Ishikawa (cell line): ENCODE data around the gene CNTN1.
A peak's percentile ranks its signal among the peaks of the same experiment; 100 is the strongest.

Experiments
- CEBPB ChIP-seq: IDR thresholded peaks from 2 replicates; pipeline ENCODE4 v1.6.1; 2012
- CREB1 ChIP-seq: IDR thresholded peaks from 2 replicates; pipeline ENCODE4 v1.6.1; 2012; ENCODE audit warnings: low read depth
- EGR1 ChIP-seq: IDR thresholded peaks from 2 replicates; pipeline ENCODE4 v1.6.1; 2012
- EP300 ChIP-seq: IDR thresholded peaks from 2 replicates; pipeline ENCODE4 v1.6.1; 2012; ENCODE audit warnings: borderline replicate concordance
- FOXM1 ChIP-seq: IDR thresholded peaks from 2 replicates; pipeline ENCODE4 v1.6.1; 2012; ENCODE audit warnings: low read depth, borderline replicate concordance
- NFIC ChIP-seq: IDR thresholded peaks from 2 replicates; pipeline ENCODE4 v1.6.1; 2012
- RAD21 ChIP-seq: IDR thresholded peaks from 2 replicates; pipeline ENCODE4 v1.6.1; 2012; ENCODE audit warnings: low read depth
- TAF1 ChIP-seq: IDR thresholded peaks from 2 replicates; pipeline ENCODE4 v1.6.1; 2012; ENCODE audit warnings: low read depth, mild to moderate bottlenecking
- TCF12 ChIP-seq: IDR thresholded peaks from 2 replicates; pipeline ENCODE4 v1.6.1; 2012; ENCODE audit warnings: low read depth
- TEAD4 ChIP-seq: IDR thresholded peaks from 2 replicates; pipeline ENCODE4 v1.6.1; 2012
- USF1 ChIP-seq: IDR thresholded peaks from 2 replicates; pipeline ENCODE4 v1.6.1; 2012
- YY1 ChIP-seq: IDR thresholded peaks from 2 replicates; pipeline ENCODE4 v1.6.1; 2012; ENCODE audit warnings: low read depth
- ZBTB7A ChIP-seq: IDR thresholded peaks from 2 replicates; pipeline ENCODE4 v1.6.1; 2012; ENCODE audit warnings: low read depth
- TF ChIP-seq, protein P1 (sequence below): IDR thresholded peaks from 2 replicates; pipeline ENCODE4 v1.6.1; 2012; ENCODE audit warnings: low read depth, mild to moderate bottlenecking
- TF ChIP-seq, protein P2 (sequence below): IDR thresholded peaks from 2 replicates; pipeline ENCODE4 v1.6.1; 2012

The CNTN1 gene

GRCh38 chr12:40892528-40892927, 200.3 kb downstream of the CNTN1 start:
- no peak for TF ChIP-seq TAF1
- no peak for TF ChIP-seq CREB1
- no peak for TF ChIP-seq RAD21
- TF ChIP-seq, protein P1, sequence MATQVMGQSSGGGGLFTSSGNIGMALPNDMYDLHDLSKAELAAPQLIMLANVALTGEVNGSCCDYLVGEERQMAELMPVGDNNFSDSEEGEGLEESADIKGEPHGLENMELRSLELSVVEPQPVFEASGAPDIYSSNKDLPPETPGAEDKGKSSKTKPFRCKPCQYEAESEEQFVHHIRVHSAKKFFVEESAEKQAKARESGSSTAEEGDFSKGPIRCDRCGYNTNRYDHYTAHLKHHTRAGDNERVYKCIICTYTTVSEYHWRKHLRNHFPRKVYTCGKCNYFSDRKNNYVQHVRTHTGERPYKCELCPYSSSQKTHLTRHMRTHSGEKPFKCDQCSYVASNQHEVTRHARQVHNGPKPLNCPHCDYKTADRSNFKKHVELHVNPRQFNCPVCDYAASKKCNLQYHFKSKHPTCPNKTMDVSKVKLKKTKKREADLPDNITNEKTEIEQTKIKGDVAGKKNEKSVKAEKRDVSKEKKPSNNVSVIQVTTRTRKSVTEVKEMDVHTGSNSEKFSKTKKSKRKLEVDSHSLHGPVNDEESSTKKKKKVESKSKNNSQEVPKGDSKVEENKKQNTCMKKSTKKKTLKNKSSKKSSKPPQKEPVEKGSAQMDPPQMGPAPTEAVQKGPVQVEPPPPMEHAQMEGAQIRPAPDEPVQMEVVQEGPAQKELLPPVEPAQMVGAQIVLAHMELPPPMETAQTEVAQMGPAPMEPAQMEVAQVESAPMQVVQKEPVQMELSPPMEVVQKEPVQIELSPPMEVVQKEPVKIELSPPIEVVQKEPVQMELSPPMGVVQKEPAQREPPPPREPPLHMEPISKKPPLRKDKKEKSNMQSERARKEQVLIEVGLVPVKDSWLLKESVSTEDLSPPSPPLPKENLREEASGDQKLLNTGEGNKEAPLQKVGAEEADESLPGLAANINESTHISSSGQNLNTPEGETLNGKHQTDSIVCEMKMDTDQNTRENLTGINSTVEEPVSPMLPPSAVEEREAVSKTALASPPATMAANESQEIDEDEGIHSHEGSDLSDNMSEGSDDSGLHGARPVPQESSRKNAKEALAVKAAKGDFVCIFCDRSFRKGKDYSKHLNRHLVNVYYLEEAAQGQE = no peak
- TF ChIP-seq TCF12 = no peak
- TF ChIP-seq EGR1 = no peak
- TF ChIP-seq USF1 = no peak

GRCh38 chr12:40898505-40898904, 206.3 kb downstream of the CNTN1 start:
- no peak for TF ChIP-seq CREB1
- TF ChIP-seq, protein P2, sequence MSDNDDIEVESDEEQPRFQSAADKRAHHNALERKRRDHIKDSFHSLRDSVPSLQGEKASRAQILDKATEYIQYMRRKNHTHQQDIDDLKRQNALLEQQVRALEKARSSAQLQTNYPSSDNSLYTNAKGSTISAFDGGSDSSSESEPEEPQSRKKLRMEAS = no peak
- TF ChIP-seq ZBTB7A = no peak
- TF ChIP-seq YY1 = no peak
- no peak for TF ChIP-seq TCF12
- no peak for TF ChIP-seq CEBPB

DNA sequence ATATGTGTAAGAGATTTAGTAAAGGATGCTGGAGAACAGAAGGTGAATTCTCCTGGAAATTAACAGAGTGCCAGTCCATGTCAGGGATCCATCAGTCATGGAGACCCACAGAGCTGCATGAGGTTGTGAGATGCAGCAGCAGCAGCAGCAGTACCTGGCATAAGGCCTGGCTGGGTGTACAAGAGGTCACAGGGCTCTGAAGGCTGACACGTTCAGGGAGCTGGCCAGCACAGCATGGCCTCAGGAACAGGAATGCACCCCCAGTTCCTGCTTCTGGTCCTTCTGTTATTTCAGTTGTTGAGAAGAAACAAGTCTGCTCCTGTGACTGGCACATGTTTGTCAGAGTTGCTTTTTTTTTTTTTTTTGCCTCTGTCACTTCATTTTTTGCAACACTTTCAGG, 210.8 kb downstream of the CNTN1 start:
- no peak for TF ChIP-seq TCF12
- no peak for TF ChIP-seq USF1
- TF ChIP-seq, protein P1 = peak; percentile 51; the same call in 1 of the 2 replicates

- TF ChIP-seq, protein P1 = no peak
- TF ChIP-seq, protein P2 = no peak
- TF ChIP-seq CREB1 = no peak
- no peak for TF ChIP-seq CEBPB
- TF ChIP-seq TCF12 = no peak
- TF ChIP-seq RAD21 = no peak
- no peak for TF ChIP-seq EP300
- no peak for TF ChIP-seq ZBTB7A
- no peak for TF ChIP-seq YY1
- TF ChIP-seq TEAD4 = no peak
- no peak for TF ChIP-seq EGR1
- TF ChIP-seq FOXM1 = no peak
- no peak for TF ChIP-seq TAF1
- TF ChIP-seq NFIC = no peak
- TF ChIP-seq USF1 = no peak
Measured at GRCh38 chr12:40907115-40907527, 214.9 kb downstream of the CNTN1 start.

- TF ChIP-seq EGR1 = no peak
- TF ChIP-seq, protein P1 = no peak
- no peak for TF ChIP-seq ZBTB7A
- TF ChIP-seq CEBPB = no peak
- TF ChIP-seq NFIC = no peak
- no peak for TF ChIP-seq CREB1
- TF ChIP-seq EP300 = no peak
- TF ChIP-seq TAF1 = no peak
- no peak for TF ChIP-seq TCF12
- no peak for TF ChIP-seq FOXM1
- TF ChIP-seq YY1 = no peak
- TF ChIP-seq, protein P2 = no peak
- TF ChIP-seq USF1 = no peak
- no peak for TF ChIP-seq TEAD4
- no peak for TF ChIP-seq RAD21
Measured at GRCh38 chr12:40911676-40912075, 219.4 kb downstream of the CNTN1 start.
